ENCODE measurements around the gene DEDD2.

DEDD2 gene

DNA sequence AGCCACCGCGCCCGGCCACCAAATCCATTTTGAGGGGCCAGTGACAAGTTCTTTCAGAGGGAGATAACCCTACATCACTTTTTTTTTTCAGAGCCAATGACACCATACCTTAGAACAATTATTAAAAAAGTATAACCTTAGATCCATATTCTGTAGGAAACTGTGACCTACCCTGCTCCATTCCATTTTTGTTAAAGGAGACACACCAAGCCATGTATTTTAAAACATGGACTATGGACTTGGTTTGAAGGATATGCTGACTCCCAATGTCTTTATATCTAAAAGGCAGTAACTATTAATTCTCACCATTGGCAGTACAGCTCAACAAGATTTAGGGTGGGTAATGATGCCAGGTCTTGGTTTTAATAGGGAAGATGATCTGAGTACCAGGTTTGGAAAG, 23.8 kb upstream of the DEDD2 start:
- peak overlapping the region; percentile 84 for H3K4me2 ChIP-seq (ENCODE audit: low read length, poor library complexity, severe bottlenecking)
- no peak overlapping the region for H3K4ac ChIP-seq (ENCODE audit: low read depth in 1 of 2, low read length in 2 of 2)
- H2BK120ac ChIP-seq (ENCODE audit: low read depth, low read length): no peak overlapping the region
- H3K9me3 ChIP-seq (ENCODE audit: control insufficient read depth, low read length): no peaks in the 10 kb centered on the region
- H4K91ac ChIP-seq (ENCODE audit: low read length): no peak overlapping the region
- H2BK5ac ChIP-seq (ENCODE audit: low read depth, low read length, poor library complexity, severe bottlenecking): no peak overlapping the region
- no peak overlapping the region for H4K8ac ChIP-seq (ENCODE audit: low read length)
- H2BK12ac ChIP-seq (ENCODE audit: low read length in 2 of 2): no peak overlapping the region
- peaks cover 26% of the 10 kb centered on the region for H3K79me1 ChIP-seq (replicated peaks; ENCODE audit: low read length, poor library complexity, severe bottlenecking)
- peaks cover 19% of the 10 kb centered on the region for H3K4me1 ChIP-seq (ENCODE audit: control insufficient read depth, insufficient read depth, low read depth, low read length)
- H3K27me3 ChIP-seq (ENCODE audit: control insufficient read depth in 1 of 2, insufficient read depth in 1 of 2, low read length in 2 of 2): no peaks in the 10 kb centered on the region
- H3K23ac ChIP-seq (ENCODE audit: low read length in 2 of 2): no peak overlapping the region
- WGBS: 90% methylated on average over 3 of the region's 3 CpGs
- H3K4me3 ChIP-seq (ENCODE audit: insufficient read depth in 1 of 2, low read depth in 1 of 2, low read length in 2 of 2): peak overlapping the region in 1 of 2 experiments; percentile 94
- H2AFZ ChIP-seq (ENCODE audit: low read depth, low read length): no peak overlapping the region
- H2AK5ac ChIP-seq (ENCODE audit: low read length, severe bottlenecking): no peak overlapping the region
- H3K18ac ChIP-seq (ENCODE audit: low read depth in 1 of 2, low read length in 2 of 2): no peak overlapping the region
- peak overlapping the region; percentile 99 for H3K9ac ChIP-seq (ENCODE audit: low read length)
- H2BK15ac ChIP-seq (ENCODE audit: low read depth, poor library complexity, severe bottlenecking): no peak overlapping the region
- no peak overlapping the region for H3K14ac ChIP-seq (ENCODE audit: low read length in 2 of 2)
- DNase-seq: no peak
- peaks cover 26 to 27% of the 10 kb centered on the region in 2 experiments for H3K36me3 ChIP-seq (ENCODE audit: control insufficient read depth in 1 of 2, insufficient read depth in 2 of 2, low read depth in 1 of 2, low read length in 2 of 2)
- H3K27ac ChIP-seq (ENCODE audit: low read length, poor library complexity, severe bottlenecking): no peak overlapping the region

DNA sequence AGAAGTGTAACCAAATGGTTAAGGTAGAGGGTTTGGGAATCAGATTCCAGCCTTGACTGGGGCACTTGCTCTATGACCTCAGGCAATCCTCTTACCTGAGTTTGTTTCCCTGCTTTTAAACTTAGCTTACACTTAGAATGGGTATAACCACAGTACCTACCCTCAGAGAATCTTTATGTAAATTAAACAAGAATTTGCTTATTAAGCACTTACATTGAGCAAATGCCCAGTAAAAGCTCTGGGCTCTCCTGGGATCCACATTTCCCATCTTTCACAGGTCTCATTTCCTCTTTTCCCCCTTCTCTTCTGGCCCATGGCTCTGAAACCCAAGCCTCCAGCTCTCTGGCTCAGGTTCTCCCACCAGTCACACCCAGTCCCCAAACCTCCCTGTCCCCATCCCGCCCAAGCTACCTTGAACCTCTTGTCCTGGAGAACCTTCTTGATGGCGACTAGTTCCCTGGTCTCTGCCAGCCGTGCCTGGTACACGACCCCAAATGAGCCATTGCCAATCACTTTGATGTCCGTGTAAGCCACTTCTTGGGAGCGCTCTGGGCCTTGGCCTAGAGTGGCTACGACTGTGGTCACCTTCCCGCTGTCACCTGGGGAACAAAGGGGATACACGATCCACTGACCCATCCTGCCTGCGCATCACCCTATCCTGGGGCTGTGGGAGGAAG, 22.2 kb upstream of the DEDD2 start:
- H3K4me2 ChIP-seq (ENCODE audit: low read length, poor library complexity, severe bottlenecking): no peak overlapping the region
- H2AK5ac ChIP-seq (ENCODE audit: low read length, severe bottlenecking): no peak overlapping the region
- peaks cover 15% of the 10 kb centered on the region for H3K4me1 ChIP-seq (ENCODE audit: control insufficient read depth, insufficient read depth, low read depth, low read length)
- H3K27ac ChIP-seq (ENCODE audit: low read length, poor library complexity, severe bottlenecking): no peak overlapping the region
- no peak overlapping the region for H2AFZ ChIP-seq (ENCODE audit: low read depth, low read length)
- no peak overlapping the region for H3K4me3 ChIP-seq (ENCODE audit: insufficient read depth in 1 of 2, low read depth in 1 of 2, low read length in 2 of 2)
- H3K27me3 ChIP-seq (ENCODE audit: control insufficient read depth in 1 of 2, insufficient read depth in 1 of 2, low read length in 2 of 2): no peaks in the 10 kb centered on the region
- H4K8ac ChIP-seq (ENCODE audit: low read length): no peak overlapping the region
- H3K9ac ChIP-seq (ENCODE audit: low read length): no peak overlapping the region
- no peak overlapping the region for H3K14ac ChIP-seq (ENCODE audit: low read length in 2 of 2)
- H2BK120ac ChIP-seq (ENCODE audit: low read depth, low read length): no peak overlapping the region
- H2BK15ac ChIP-seq (ENCODE audit: low read depth, poor library complexity, severe bottlenecking): no peak overlapping the region
- DNase-seq: no peak
- H2BK12ac ChIP-seq (ENCODE audit: low read length in 2 of 2): peak overlapping the region in 1 of 2 experiments; percentile 24
- 96% methylated on average over 9 of the region's 10 CpGs for WGBS
- H2BK5ac ChIP-seq (ENCODE audit: low read depth, low read length, poor library complexity, severe bottlenecking): no peak overlapping the region
- H4K91ac ChIP-seq (ENCODE audit: low read length): no peak overlapping the region
- H3K4ac ChIP-seq (ENCODE audit: low read depth in 1 of 2, low read length in 2 of 2): no peak overlapping the region
- H3K79me1 ChIP-seq (replicated peaks; ENCODE audit: low read length, poor library complexity, severe bottlenecking): peaks cover 32% of the 10 kb centered on the region
- H3K18ac ChIP-seq (ENCODE audit: low read depth in 1 of 2, low read length in 2 of 2): no peak overlapping the region
- H3K23ac ChIP-seq (ENCODE audit: low read length in 2 of 2): no peak overlapping the region
- peaks cover 41 to 42% of the 10 kb centered on the region in 2 experiments for H3K36me3 ChIP-seq (ENCODE audit: control insufficient read depth in 1 of 2, insufficient read depth in 2 of 2, low read depth in 1 of 2, low read length in 2 of 2)
- H3K9me3 ChIP-seq (ENCODE audit: control insufficient read depth, low read length): no peaks in the 10 kb centered on the region

DNA sequence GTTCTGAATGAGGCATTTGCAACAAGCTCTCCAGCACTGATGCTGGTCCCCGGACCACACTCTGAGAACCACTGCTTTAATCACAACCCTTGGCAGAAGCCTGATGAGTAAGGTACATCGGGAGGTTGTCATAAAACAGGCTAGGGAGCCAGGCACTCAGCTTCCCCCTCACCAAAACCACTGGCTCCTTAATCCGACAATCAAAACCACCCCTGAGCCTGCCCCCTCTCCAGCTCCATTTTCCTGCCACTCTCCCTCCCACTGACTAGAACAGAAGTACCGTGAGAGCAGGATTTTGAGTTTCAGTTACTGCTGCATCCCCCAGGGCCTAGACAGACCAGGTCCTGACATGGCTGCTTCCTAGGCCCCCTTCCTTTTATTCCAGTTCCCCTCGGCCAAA, 17.7 kb upstream of the DEDD2 start:
- no peak overlapping the region for H3K4ac ChIP-seq (ENCODE audit: low read depth in 1 of 2, low read length in 2 of 2)
- no peak overlapping the region for H3K9ac ChIP-seq (ENCODE audit: low read length)
- 86% methylated on average over 5 of the region's 5 CpGs for WGBS
- H3K14ac ChIP-seq (ENCODE audit: low read length in 2 of 2): no peak overlapping the region
- H2BK5ac ChIP-seq (ENCODE audit: low read depth, low read length, poor library complexity, severe bottlenecking): no peak overlapping the region
- DNase-seq: no peak
- peaks cover 6% of the 10 kb centered on the region for H3K4me1 ChIP-seq (ENCODE audit: control insufficient read depth, insufficient read depth, low read depth, low read length)
- no peak overlapping the region for H4K91ac ChIP-seq (ENCODE audit: low read length)
- no peak overlapping the region for H3K4me3 ChIP-seq (ENCODE audit: insufficient read depth in 1 of 2, low read depth in 1 of 2, low read length in 2 of 2)
- no peaks in the 10 kb centered on the region for H3K27me3 ChIP-seq (ENCODE audit: control insufficient read depth in 1 of 2, insufficient read depth in 1 of 2, low read length in 2 of 2)
- H2BK12ac ChIP-seq (ENCODE audit: low read length in 2 of 2): no peak overlapping the region
- H3K79me1 ChIP-seq (replicated peaks; ENCODE audit: low read length, poor library complexity, severe bottlenecking): peaks cover 47% of the 10 kb centered on the region
- no peak overlapping the region for H4K8ac ChIP-seq (ENCODE audit: low read length)
- no peak overlapping the region for H2AFZ ChIP-seq (ENCODE audit: low read depth, low read length)
- no peak overlapping the region for H2AK5ac ChIP-seq (ENCODE audit: low read length, severe bottlenecking)
- H3K36me3 ChIP-seq (ENCODE audit: control insufficient read depth in 1 of 2, insufficient read depth in 2 of 2, low read depth in 1 of 2, low read length in 2 of 2): peaks cover 79 to 81% of the 10 kb centered on the region in 2 experiments
- no peak overlapping the region for H3K27ac ChIP-seq (ENCODE audit: low read length, poor library complexity, severe bottlenecking)
- H2BK120ac ChIP-seq (ENCODE audit: low read depth, low read length): no peak overlapping the region
- no peak overlapping the region for H2BK15ac ChIP-seq (ENCODE audit: low read depth, poor library complexity, severe bottlenecking)
- no peaks in the 10 kb centered on the region for H3K9me3 ChIP-seq (ENCODE audit: control insufficient read depth, low read length)
- no peak overlapping the region for H3K4me2 ChIP-seq (ENCODE audit: low read length, poor library complexity, severe bottlenecking)
- no peak overlapping the region for H3K23ac ChIP-seq (ENCODE audit: low read length in 2 of 2)
- no peak overlapping the region for H3K18ac ChIP-seq (ENCODE audit: low read depth in 1 of 2, low read length in 2 of 2)

- H3K4ac ChIP-seq (ENCODE audit: low read depth in 1 of 2, low read length in 2 of 2): no peak overlapping the region
- no peak overlapping the region for H4K91ac ChIP-seq (ENCODE audit: low read length)
- no peaks in the 10 kb centered on the region for H3K9me3 ChIP-seq (ENCODE audit: control insufficient read depth, low read length)
- H3K14ac ChIP-seq (ENCODE audit: low read length in 2 of 2): no peak overlapping the region
- H3K23ac ChIP-seq (ENCODE audit: low read length in 2 of 2): no peak overlapping the region
- no peak overlapping the region for H2BK15ac ChIP-seq (ENCODE audit: low read depth, poor library complexity, severe bottlenecking)
- no peaks in the 10 kb centered on the region for H3K27me3 ChIP-seq (ENCODE audit: control insufficient read depth in 1 of 2, insufficient read depth in 1 of 2, low read length in 2 of 2)
- no peak overlapping the region for H3K9ac ChIP-seq (ENCODE audit: low read length)
- peaks cover 2% of the 10 kb centered on the region for H3K4me1 ChIP-seq (ENCODE audit: control insufficient read depth, insufficient read depth, low read depth, low read length)
- H2BK120ac ChIP-seq (ENCODE audit: low read depth, low read length): no peak overlapping the region
- H3K4me3 ChIP-seq (ENCODE audit: insufficient read depth in 1 of 2, low read depth in 1 of 2, low read length in 2 of 2): no peak overlapping the region
- no peak overlapping the region for H2AFZ ChIP-seq (ENCODE audit: low read depth, low read length)
- no peak for DNase-seq
- H4K8ac ChIP-seq (ENCODE audit: low read length): no peak overlapping the region
- WGBS: 96% methylated on average over 11 of the region's 11 CpGs
- H3K36me3 ChIP-seq (ENCODE audit: control insufficient read depth in 1 of 2, insufficient read depth in 2 of 2, low read depth in 1 of 2, low read length in 2 of 2): peaks cover 79 to 83% of the 10 kb centered on the region in 2 experiments
- H3K18ac ChIP-seq (ENCODE audit: low read depth in 1 of 2, low read length in 2 of 2): no peak overlapping the region
- H3K27ac ChIP-seq (ENCODE audit: low read length, poor library complexity, severe bottlenecking): no peak overlapping the region
- H2BK12ac ChIP-seq (ENCODE audit: low read length in 2 of 2): no peak overlapping the region
- peaks cover 46% of the 10 kb centered on the region for H3K79me1 ChIP-seq (replicated peaks; ENCODE audit: low read length, poor library complexity, severe bottlenecking)
- no peak overlapping the region for H2BK5ac ChIP-seq (ENCODE audit: low read depth, low read length, poor library complexity, severe bottlenecking)
- H2AK5ac ChIP-seq (ENCODE audit: low read length, severe bottlenecking): no peak overlapping the region
- no peak overlapping the region for H3K4me2 ChIP-seq (ENCODE audit: low read length, poor library complexity, severe bottlenecking)
These were observed 16.9 kb upstream of the DEDD2 start for GRCh38 chr19:42234364-42234763.

Data from mesenchymal stem cell (in vitro differentiated cells and primary cell).